Upper lobe of right lung (tissue), 1 donor: ENCODE measurements around the gene CRACDL. TPM values are rescaled to one million over a fixed set of nuclear protein-coding genes. Genes with fewer than 3 reads are reported as not detected.

Source experiments
- ATAC-seq: fragments of 200-7000 bp; cut with Tn5 transposase; one replicate; pipeline ENCODE4 v1.9.1; 2020; ENCODE audit warnings: mild to moderate bottlenecking, moderate library complexity
- DNase-seq: peaks from one replicate; pipeline ENCODE4 v3.0.0-alpha.2; 2020
- H3K27ac ChIP-seq: fragments of 200-600 bp; one replicate; pipeline ENCODE4 v1.8.0; 2022
- H3K27me3 ChIP-seq: fragments of 200-600 bp; one replicate; pipeline ENCODE4 v1.8.0; 2022; ENCODE audit warnings: mild to moderate bottlenecking
- H3K36me3 ChIP-seq: fragments of 200-600 bp; one replicate; pipeline ENCODE4 v1.8.0; 2022
- H3K4me1 ChIP-seq: fragments of 200-600 bp; one replicate; pipeline ENCODE4 v1.8.0; 2022
- H3K4me3 ChIP-seq: fragments of 200-600 bp; one replicate; pipeline ENCODE4 v1.8.0; 2022; ENCODE audit warnings: mild to moderate bottlenecking
- H3K9me3 ChIP-seq: fragments of 200-600 bp; one replicate; pipeline ENCODE4 v1.8.0; 2022
- CTCF ChIP-seq: fragments of 200-600 bp; IDR thresholded peaks from one replicate; pipeline ENCODE4 v1.8.0; 2022; ENCODE audit warnings: antibody characterized with exemption
- intact Hi-C: fragments of 100-400 bp; cut with DNase I; formaldehyde crosslinking; loops from one replicate; pipeline ENCODE4 v1.11.0; 2022
- total RNA-seq: library from RNA; stranded (reverse); fragmentation: NEBNext Ultra II Directional; extraction: Animal tissue kit (Norgen Biotek cat#: 25700); gene quantifications from one replicate; pipeline ENCODE4 v1.2.1, GENCODE V29; 2021
- donor health status: DM: no; HTN: yes; CAD: no; lungs with severe emphysema.

Gene CRACDL
- total RNA-seq, 1 donor from 2014 or later, result 33.3 TPM

- DNase-seq (peak; percentile 22), ATAC-seq (no peak)
- no peak overlapping the region for H3K27ac ChIP-seq
- H3K4me3 ChIP-seq, result no peak overlapping the region
- no peak for TF ChIP-seq CTCF
- no peaks in the 10 kb centered on the region for H3K36me3 ChIP-seq
- intact Hi-C loops, result no loop called here
- H3K27me3 ChIP-seq, result no peaks in the 10 kb centered on the region
- no peaks in the 10 kb centered on the region for H3K9me3 ChIP-seq
- H3K4me1 ChIP-seq, result peaks cover 6% of the 10 kb centered on the region
Observed at GRCh38 chr2:98894331-98895000, 41.6 kb downstream of the CRACDL start.

- Histone ChIP-seq H3K27me3 (no peaks in the 10 kb centered on the region), H3K9me3 (no peaks in the 10 kb centered on the region), H3K4me3 (no peak overlapping the region), H3K4me1 (peaks cover 6% of the 10 kb centered on the region), H3K36me3 (no peaks in the 10 kb centered on the region), H3K27ac (no peak overlapping the region)
- DNase-seq (peak; percentile 38), ATAC-seq (no peak)
- intact Hi-C loops, result no loop called here
- no peak for TF ChIP-seq CTCF
Observed at GRCh38 chr2:98893911-98894321, 42.1 kb downstream of the CRACDL start.

- TF ChIP-seq CTCF, result no peak
- DNase-seq (peak; percentile 23), ATAC-seq (no peak)
- no peaks in the 10 kb centered on the region for H3K4me1 ChIP-seq
- intact Hi-C loops, result no loop called here
- no peak overlapping the region for H3K4me3 ChIP-seq
- no peak overlapping the region for H3K27ac ChIP-seq
- H3K36me3 ChIP-seq, result no peaks in the 10 kb centered on the region
- no peaks in the 10 kb centered on the region for H3K9me3 ChIP-seq
- no peaks in the 10 kb centered on the region for H3K27me3 ChIP-seq
Observed at GRCh38 chr2:98892871-98893270, 43.2 kb downstream of the CRACDL start.

- Histone ChIP-seq H3K36me3 (no peaks in the 10 kb centered on the region), H3K4me1 (no peaks in the 10 kb centered on the region), H3K4me3 (no peak overlapping the region), H3K27ac (no peak overlapping the region), H3K9me3 (no peaks in the 10 kb centered on the region), H3K27me3 (no peaks in the 10 kb centered on the region)
- no peak for ATAC-seq
- TF ChIP-seq CTCF, result no peak
- intact Hi-C loops, result no loop called here
- no peak for DNase-seq
Observed at GRCh38 chr2:98891591-98891990, 44.4 kb downstream of the CRACDL start.

GRCh38 chr2:98886066-98886554 lies 49.9 kb downstream of the CRACDL start:
- H3K27ac ChIP-seq, result no peak overlapping the region
- no peaks in the 10 kb centered on the region for H3K9me3 ChIP-seq
- DNase-seq (no peak), ATAC-seq (no peak)
- no peak for TF ChIP-seq CTCF
- intact Hi-C loops, result no loop called here
- no peaks in the 10 kb centered on the region for H3K36me3 ChIP-seq
- H3K4me3 ChIP-seq, result no peak overlapping the region
- H3K27me3 ChIP-seq, result no peaks in the 10 kb centered on the region
- H3K4me1 ChIP-seq, result no peaks in the 10 kb centered on the region

- H3K36me3 ChIP-seq, result no peaks in the 10 kb centered on the region
- H3K9me3 ChIP-seq, result no peaks in the 10 kb centered on the region
- no peak overlapping the region for H3K4me3 ChIP-seq
- ATAC-seq, result no peak
- H3K27ac ChIP-seq, result no peak overlapping the region
- no peak for TF ChIP-seq CTCF
- DNase-seq, result no peak
- intact Hi-C loops, result no loop called here
- H3K27me3 ChIP-seq, result no peaks in the 10 kb centered on the region
- H3K4me1 ChIP-seq, result no peaks in the 10 kb centered on the region
Observed at GRCh38 chr2:98884658-98885057, 51.4 kb downstream of the CRACDL start.
